Measurements from ENCODE around the gene ZNF81.
"Not testable (repeated sequence)": the region's sequence is repeated elsewhere in the genome, so short reads cannot be mapped to it uniquely, and the experiment has no call there.

The ZNF81 gene

GRCh38 chrX:47836164-47837072, at the start of gene ZNF81:
ZNF81 (plus strand) TSS chrX:47836902; CDS start chrX:47846268, 9,366 bp downstream.
- FAIRE-seq: peak; percentile 99

- no peak for FAIRE-seq
These were observed 40.2 kb upstream of the ZNF81 start for GRCh38 chrX:47796433-47796906.

GRCh38 chrX:47797084-47797483, 39.6 kb upstream of the ZNF81 start:
- no peak for FAIRE-seq

- no peak for FAIRE-seq
These were observed 37.8 kb upstream of the ZNF81 start for GRCh38 chrX:47798861-47799260.

- FAIRE-seq: no peak
These were observed 34.1 kb upstream of the ZNF81 start for GRCh38 chrX:47802589-47802988.

- not testable (repeated sequence) for FAIRE-seq
These were observed 33.6 kb upstream of the ZNF81 start for GRCh38 chrX:47803103-47803502.

GRCh38 chrX:47804315-47804714, 32.4 kb upstream of the ZNF81 start:
- no peak for FAIRE-seq

GRCh38 chrX:47805844-47806243, 30.9 kb upstream of the ZNF81 start:
- not testable (repeated sequence) for FAIRE-seq

- not testable (repeated sequence) for FAIRE-seq
These were observed 30.1 kb upstream of the ZNF81 start for GRCh38 chrX:47806415-47807271.

- FAIRE-seq: not testable (repeated sequence)
These were observed 29.5 kb upstream of the ZNF81 start for GRCh38 chrX:47807272-47807538.

- no peak for FAIRE-seq
These were observed 29.2 kb upstream of the ZNF81 start for GRCh38 chrX:47807548-47807947.

GRCh38 chrX:47808904-47809788, 27.6 kb upstream of the ZNF81 start:
- no peak for FAIRE-seq

- no peak for FAIRE-seq
These were observed 21.9 kb upstream of the ZNF81 start for GRCh38 chrX:47814851-47815250.

GRCh38 chrX:47815901-47816845, 20.5 kb upstream of the ZNF81 start:
- no peak for FAIRE-seq

GRCh38 chrX:47817421-47817820, 19.3 kb upstream of the ZNF81 start:
- no peak for FAIRE-seq

GRCh38 chrX:47817897-47818296, 18.8 kb upstream of the ZNF81 start:
- FAIRE-seq: no peak

- no peak for FAIRE-seq
These were observed 7.7 kb upstream of the ZNF81 start for GRCh38 chrX:47828984-47829383.

GRCh38 chrX:47831788-47832187, 4.9 kb upstream of the ZNF81 start:
- peak; percentile 82 for FAIRE-seq

- FAIRE-seq: no peak
These were observed 1.7 kb downstream of the ZNF81 start for GRCh38 chrX:47838361-47838760.

- no peak for FAIRE-seq
These were observed 3.4 kb downstream of the ZNF81 start for GRCh38 chrX:47840111-47840510.

- FAIRE-seq: no peak
These were observed 6.7 kb downstream of the ZNF81 start for GRCh38 chrX:47843363-47843762.

GRCh38 chrX:47844117-47844516, 7.4 kb downstream of the ZNF81 start:
- no peak for FAIRE-seq
